AG10803 (cell line): ENCODE measurements around the gene SYF2.

ENCODE experiments used
- DNase-seq: peaks from one replicate; pipeline ENCODE4 v3.0.0; 2010; ENCODE audit warnings: low read depth
- H3K4me3 ChIP-seq: 2 replicates; pipeline ENCODE4 v1.5.1; 2011; ENCODE audit warnings: mild to moderate bottlenecking, low read length, control low read depth
- TF ChIP-seq, protein P1 (sequence below): conservative IDR thresholded peaks from 2 replicates; pipeline ENCODE4 v1.5.1; 2011; ENCODE audit warnings: mild to moderate bottlenecking, low read length, control low read depth, inconsistent platforms

Gene SYF2

DNA sequence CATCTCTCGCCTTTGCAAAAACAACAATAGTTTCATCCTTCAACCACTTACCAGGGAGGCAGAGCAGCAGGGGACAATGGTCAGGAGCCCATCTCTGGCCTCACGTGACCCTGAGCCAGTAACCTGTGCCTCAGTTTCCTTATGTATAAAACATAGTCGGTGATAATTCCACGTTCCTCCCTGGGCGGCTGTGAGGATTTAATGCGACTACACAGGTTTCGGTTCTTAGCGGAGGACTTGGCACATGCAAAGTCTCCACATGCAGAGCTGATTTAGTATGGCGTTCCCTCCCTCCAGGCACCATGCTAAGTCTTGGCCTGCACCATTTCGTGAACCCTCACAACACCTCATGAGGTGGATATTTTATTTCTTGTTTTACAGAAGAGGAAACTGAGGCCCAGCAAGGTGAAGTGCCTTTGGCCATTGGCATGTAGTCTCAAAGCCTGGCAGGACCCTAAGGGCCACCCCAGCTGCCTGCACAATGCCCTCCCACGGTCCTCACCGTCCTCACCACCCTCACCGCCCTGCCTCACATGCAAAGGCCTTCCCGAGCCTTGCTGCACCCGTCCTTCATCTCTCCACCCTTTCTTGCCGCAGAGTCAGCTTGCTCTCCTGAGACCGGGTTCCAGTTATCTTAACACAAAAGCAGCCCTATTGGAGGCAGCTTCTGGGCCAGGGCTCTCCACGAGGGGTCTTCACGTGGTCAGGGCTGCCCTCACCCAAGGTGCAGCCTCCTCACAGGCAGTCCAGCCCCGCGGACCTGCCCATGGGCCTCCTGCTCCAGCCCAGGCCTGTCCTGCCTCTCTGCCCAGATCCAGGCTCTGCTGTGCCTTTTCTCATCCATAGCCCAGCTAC, 48.9 kb downstream of the SYF2 start:
- TF ChIP-seq, protein P1, sequence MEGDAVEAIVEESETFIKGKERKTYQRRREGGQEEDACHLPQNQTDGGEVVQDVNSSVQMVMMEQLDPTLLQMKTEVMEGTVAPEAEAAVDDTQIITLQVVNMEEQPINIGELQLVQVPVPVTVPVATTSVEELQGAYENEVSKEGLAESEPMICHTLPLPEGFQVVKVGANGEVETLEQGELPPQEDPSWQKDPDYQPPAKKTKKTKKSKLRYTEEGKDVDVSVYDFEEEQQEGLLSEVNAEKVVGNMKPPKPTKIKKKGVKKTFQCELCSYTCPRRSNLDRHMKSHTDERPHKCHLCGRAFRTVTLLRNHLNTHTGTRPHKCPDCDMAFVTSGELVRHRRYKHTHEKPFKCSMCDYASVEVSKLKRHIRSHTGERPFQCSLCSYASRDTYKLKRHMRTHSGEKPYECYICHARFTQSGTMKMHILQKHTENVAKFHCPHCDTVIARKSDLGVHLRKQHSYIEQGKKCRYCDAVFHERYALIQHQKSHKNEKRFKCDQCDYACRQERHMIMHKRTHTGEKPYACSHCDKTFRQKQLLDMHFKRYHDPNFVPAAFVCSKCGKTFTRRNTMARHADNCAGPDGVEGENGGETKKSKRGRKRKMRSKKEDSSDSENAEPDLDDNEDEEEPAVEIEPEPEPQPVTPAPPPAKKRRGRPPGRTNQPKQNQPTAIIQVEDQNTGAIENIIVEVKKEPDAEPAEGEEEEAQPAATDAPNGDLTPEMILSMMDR, result no peak
- no peak for DNase-seq
- no peak overlapping the region for H3K4me3 ChIP-seq

DNA sequence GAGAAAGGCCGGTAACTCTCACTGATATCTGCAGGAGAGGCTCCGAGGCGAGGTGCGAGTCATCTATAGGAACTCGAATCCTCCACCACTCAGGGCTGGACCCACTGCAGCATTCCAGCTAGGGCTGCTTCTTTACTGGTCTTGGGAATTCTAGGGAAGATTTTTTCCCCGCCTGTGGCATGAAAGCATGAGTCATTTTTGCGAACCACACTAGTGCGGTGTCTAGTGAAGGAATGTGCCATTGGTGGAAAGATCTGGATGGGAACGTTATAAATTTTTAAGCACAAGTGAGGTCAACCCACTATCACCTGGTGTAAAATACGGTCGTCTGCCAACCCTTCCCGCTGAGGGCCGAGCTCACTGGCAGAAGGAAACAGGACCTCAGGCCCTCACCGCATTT, 49.7 kb downstream of the SYF2 start:
- DNase-seq, result peak; percentile 64
- TF ChIP-seq, protein P1, result no peak

DNA sequence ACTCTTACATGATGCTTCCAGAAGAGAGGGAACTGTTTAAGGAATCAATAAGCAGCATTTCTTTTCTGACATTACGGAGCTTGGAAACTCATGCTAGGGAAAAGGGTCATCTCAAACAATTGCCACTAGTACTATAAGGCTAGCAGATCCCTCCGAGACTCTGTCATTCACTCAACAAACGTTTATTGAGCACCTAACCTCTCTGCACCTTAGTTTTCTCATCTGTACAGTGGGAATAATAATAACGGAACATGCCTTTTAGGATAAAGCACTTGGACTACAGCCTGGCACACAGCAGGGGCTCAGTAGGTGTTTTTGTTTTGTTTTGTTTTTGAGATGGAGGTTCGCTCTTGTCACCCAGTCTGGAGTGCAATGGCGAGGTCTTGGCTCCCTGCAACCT, 51.3 kb downstream of the SYF2 start:
- DNase-seq, result no peak
- no peak overlapping the region for H3K4me3 ChIP-seq
- TF ChIP-seq, protein P1, result no peak

More for the DNA sequence above, 49.7 kb downstream of the SYF2 start:
- H3K4me3 ChIP-seq, result no peak overlapping the region

DNA sequence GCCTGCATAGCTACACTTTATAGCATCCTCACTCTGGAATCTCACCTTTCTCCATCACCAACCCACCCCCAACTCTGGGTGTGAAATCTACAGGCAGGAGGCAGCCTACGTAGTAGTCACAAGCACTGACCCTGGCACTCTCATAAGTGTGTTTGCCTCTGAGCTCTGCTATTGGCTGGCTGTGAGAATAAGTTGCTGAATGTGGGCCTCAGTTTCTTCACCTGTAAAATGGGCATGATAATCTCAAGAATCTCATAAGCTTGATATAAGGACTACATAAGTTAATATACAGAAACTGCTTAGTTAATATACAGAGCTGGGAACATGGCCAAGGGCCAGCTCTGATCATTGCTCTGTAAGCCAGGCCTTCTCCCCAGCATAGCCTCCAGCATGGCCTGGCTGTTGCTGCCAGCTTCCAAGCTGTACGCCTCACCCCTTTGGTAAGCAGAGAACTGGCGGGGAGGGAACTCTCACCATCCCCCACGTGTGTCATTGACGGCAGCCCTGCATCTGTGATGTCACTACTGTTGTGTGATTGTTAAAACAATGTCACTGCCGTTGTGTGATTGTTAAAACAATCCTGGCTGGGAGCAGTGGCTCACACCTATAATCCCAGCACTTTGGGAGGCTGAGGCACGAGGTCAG, 53.3 kb downstream of the SYF2 start:
- TF ChIP-seq, protein P1, result no peak
- no peak for DNase-seq
- no peak overlapping the region for H3K4me3 ChIP-seq

DNA sequence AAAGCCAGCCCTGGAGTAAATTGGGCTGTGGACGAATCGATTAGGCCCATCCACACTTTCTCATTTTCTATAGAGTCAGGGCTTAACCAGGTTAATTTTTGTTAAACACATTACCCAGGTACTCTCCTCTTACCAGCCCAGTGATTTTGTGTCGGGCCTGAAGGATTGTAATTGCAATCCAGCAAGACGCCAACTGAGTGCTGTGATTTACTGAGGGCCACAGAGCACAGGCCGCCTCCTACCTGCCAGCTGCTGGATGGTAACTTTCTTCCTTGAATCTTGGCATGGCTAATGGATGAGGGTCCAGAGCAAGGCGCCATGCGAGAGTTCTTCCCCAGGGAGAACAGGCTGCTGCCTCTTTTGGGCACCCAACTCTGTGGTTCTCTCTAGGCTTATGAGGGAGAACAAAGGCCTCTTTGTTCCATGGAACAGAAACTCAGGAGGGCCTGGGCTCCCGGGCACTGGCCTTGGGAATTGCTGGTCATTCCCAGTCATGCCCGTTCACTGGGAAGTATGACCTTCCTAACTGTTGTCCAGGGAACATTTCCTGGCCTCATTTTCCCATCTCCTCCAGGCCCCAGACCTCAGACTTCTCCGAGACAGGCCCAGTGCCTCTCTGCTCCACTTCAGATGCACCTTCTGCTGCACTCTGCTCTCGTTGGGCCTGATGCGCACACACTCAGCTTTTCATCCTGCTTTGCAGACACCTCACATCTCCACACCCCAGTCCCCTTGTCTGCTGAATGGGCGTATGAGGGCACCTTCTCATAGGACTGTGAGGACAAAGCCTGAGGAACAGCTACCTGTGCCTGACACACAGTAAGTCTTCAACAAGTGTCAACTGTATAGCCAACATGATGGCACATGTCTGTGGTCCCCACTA, 57.3 kb downstream of the SYF2 start:
- no peak overlapping the region for H3K4me3 ChIP-seq
- TF ChIP-seq, protein P1, result no peak
- DNase-seq, result no peak

DNA sequence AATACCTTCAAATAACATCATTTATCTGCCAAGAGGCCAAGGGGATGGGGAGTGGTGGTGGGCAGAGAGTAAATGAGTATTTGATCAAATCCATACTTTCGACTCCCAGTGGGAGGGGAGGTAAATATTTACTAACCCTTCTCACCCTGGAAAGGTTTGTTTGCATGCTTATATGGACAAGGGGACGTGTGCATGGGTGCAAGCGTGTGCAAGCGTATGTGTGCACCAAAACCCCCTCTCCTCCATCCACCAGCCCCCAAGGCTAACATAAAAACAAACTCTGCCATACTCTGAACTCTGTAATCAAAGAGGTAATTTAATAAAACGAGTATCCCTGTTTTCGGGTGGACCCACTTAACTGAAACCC, 58.0 kb downstream of the SYF2 start:
- no peak overlapping the region for H3K4me3 ChIP-seq
- no peak for DNase-seq
- TF ChIP-seq, protein P1, result no peak
